ENCODE measurements around the gene GK. TPM values are rescaled to one million over a fixed set of nuclear protein-coding genes. Genes with fewer than 3 reads are reported as not detected.
A peak's percentile ranks its signal among the peaks of the same experiment; 100 is the strongest.

GK gene
- total and polyA plus RNA-seq, 2 donors (not counting 3 experiments of a cell fraction or from before 2014, with no cell fraction given) = 2.7 to 7.6 TPM

DNA sequence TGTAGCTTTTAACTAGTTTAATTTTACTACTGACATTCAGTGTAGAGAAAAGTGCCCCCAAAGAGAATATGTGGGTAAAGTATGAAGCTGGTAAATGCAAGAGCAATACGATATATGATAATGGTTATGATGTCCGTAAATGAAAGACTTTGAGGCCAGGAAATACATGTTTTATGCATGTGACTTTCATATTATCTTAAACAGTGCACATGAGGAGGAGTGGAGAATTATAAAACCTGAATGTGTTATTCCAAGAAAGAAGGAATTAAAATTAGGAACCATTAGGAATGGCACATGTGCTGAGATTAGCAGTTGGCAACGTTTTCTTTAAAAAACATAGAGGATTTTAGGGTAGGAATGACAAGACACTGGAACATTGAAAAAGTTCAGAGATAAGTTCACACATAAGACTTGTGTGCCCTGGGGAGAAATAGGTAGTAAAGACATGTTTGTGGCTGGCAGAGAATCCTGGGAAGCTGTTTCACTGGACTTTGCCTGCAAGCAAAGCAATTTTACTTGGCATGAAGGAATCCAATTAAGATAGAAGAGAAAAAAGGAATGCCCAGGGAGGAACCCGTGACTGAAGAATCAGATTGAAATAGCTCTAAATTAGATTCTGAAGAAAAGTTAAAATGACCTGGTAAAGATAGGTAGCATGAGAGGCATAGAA is 20.0 kb downstream of the GK start:
- dilution Hi-C loops (cut with MboI; ENCODE audit: extremely low pct_ligation_motif_present, low sequenced_read_pairs) = no loop called here
- no TSS peak for BruUV-seq (replicated peaks)

More for the DNA sequence above, 20.0 kb downstream of the GK start:
- no peak for DNase-seq (ENCODE audit: low read depth, low spot score)
- Histone ChIP-seq H3K9me1 (replicated peaks; ENCODE audit: control insufficient read depth, extremely low read depth, insufficient read depth, low read length) (no peaks in the 10 kb centered on the region), H4K20me1 (replicated peaks; ENCODE audit: control insufficient read depth, extremely low read depth, insufficient read depth, low read length) (no peaks in the 10 kb centered on the region), H3K36me3 (ENCODE audit: control insufficient read depth in 2 of 2, extremely low read depth in 1 of 2, insufficient read depth in 2 of 2, low read length in 2 of 2) (no peaks in the 10 kb centered on the region), H3K4me3 (replicated peaks in 1 of 3; ENCODE audit: insufficient read depth in 1 of 3, low read depth in 1 of 3, low read length in 3 of 3) (no peak overlapping the region), H3K27me3 (ENCODE audit: control insufficient read depth in 2 of 2, insufficient read depth in 2 of 2, low read length in 2 of 2) (no peaks in the 10 kb centered on the region), H3K27ac (ENCODE audit: insufficient read depth, low read depth, low read length) (no peak overlapping the region), H3K9me3 (replicated peaks; ENCODE audit: control insufficient read depth, insufficient read depth, low read length) (no peaks in the 10 kb centered on the region), H3K4me1 (ENCODE audit: control insufficient read depth, extremely low read depth, insufficient read depth, low read length) (no peaks in the 10 kb centered on the region), H2AFZ (ENCODE audit: low read depth, low read length) (no peak overlapping the region), H3K79me2 (ENCODE audit: control insufficient read depth, insufficient read depth, low read length) (no peaks in the 10 kb centered on the region), H3K9ac (replicated peaks; ENCODE audit: extremely low read depth, insufficient read depth, low read length) (no peak overlapping the region), H3K4me2 (ENCODE audit: insufficient read depth, low read length) (no peak overlapping the region)
- peak; percentile 24 for FAIRE-seq
- CTCF ChIA-PET = interaction anchor here (2.0 kb wide), 1 partner anchor 38 kb away, joined by 10 read pairs; no protein-coding TSS in a partner anchor
- intact Hi-C loops (cut with micrococcal nuclease) = no loop called here
- TF ChIP-seq JUN (IDR thresholded peaks at IDR 0.05; ENCODE audit: borderline replicate concordance, insufficient read depth, insufficient read length, low read depth) (no peak), GATA2 (IDR thresholded peaks at IDR 0.05; ENCODE audit: insufficient read depth, insufficient read length, low read depth, low read length) (no peak), EZH2 (IDR thresholded peaks at IDR 0.05; ENCODE audit: borderline replicate concordance, low read depth, low read length, severe bottlenecking) (no peak), MYC (IDR thresholded peaks at IDR 0.05; ENCODE audit: low read depth, low read length) (no peak), FOS (IDR thresholded peaks at IDR 0.05; ENCODE audit: borderline replicate concordance, insufficient read depth, low read length) (no peak), POLR2AphosphoS5 (IDR thresholded peaks at IDR 0.05; ENCODE audit: insufficient read depth, low read depth, low read length) (no peak), POLR2A (IDR thresholded peaks at IDR 0.05; ENCODE audit: low read depth, low read length) (no peak)
- TF ChIP-seq, protein P1, sequence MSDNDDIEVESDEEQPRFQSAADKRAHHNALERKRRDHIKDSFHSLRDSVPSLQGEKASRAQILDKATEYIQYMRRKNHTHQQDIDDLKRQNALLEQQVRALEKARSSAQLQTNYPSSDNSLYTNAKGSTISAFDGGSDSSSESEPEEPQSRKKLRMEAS (IDR thresholded peaks at IDR 0.05; ENCODE audit: insufficient read depth, insufficient read length) = no peak
- TF ChIP-seq, protein P2, sequence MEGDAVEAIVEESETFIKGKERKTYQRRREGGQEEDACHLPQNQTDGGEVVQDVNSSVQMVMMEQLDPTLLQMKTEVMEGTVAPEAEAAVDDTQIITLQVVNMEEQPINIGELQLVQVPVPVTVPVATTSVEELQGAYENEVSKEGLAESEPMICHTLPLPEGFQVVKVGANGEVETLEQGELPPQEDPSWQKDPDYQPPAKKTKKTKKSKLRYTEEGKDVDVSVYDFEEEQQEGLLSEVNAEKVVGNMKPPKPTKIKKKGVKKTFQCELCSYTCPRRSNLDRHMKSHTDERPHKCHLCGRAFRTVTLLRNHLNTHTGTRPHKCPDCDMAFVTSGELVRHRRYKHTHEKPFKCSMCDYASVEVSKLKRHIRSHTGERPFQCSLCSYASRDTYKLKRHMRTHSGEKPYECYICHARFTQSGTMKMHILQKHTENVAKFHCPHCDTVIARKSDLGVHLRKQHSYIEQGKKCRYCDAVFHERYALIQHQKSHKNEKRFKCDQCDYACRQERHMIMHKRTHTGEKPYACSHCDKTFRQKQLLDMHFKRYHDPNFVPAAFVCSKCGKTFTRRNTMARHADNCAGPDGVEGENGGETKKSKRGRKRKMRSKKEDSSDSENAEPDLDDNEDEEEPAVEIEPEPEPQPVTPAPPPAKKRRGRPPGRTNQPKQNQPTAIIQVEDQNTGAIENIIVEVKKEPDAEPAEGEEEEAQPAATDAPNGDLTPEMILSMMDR (IDR thresholded peaks at IDR 0.05; ENCODE audit: extremely low read depth in 1 of 2, insufficient read depth in 1 of 2, low read depth in 1 of 2, low read length in 2 of 2) = no peak
- POLR2A ChIA-PET = no interaction called here
